HepG2 (cell line): ENCODE data around the gene PALM2AKAP2. TPM values are rescaled to one million over a fixed set of nuclear protein-coding genes. Genes with fewer than 3 reads are reported as not detected.

Source experiments
- ATF7 ChIP-seq, 2 experiments: fragments of 450-650 bp in 1 of 2; sonication (generic) in 1 of 2; formaldehyde crosslinking in 1 of 2; IDR thresholded peaks; 2 replicates each; pipeline versions ENCODE4 v1.4.0 to v1.6.1; 2016 to 2020; ENCODE audit warnings: antibody characterized with exemption in 1 of 2, mild to moderate bottlenecking in 1 of 2, missing genetic modification reagents in 1 of 2
- CREB1 ChIP-seq, 2 experiments: fragments of 450-650 bp in 1 of 2; IDR thresholded peaks; 2 replicates each; pipeline ENCODE4 v1.6.1; 2016 to 2017; ENCODE audit warnings: control low read depth in 1 of 2, mild to moderate bottlenecking in 1 of 2, missing compliant biosample characterization in 1 of 2, missing genetic modification characterization in 1 of 2
- FOSL2 ChIP-seq: sonication (generic); formaldehyde crosslinking; IDR thresholded peaks from 2 replicates; pipeline ENCODE4 v1.4.0; 2020; ENCODE audit warnings: missing genetic modification reagents
- FOXA3 ChIP-seq: IDR thresholded peaks from 2 replicates; pipeline ENCODE4 v1.6.1; 2016; ENCODE audit warnings: missing genetic modification reagents, missing compliant biosample characterization
- FOXO1 ChIP-seq: sonication (generic); formaldehyde crosslinking; IDR thresholded peaks from 2 replicates; pipeline ENCODE4 v1.4.0; 2020; ENCODE audit warnings: missing genetic modification reagents
- GABPB1 ChIP-seq: IDR thresholded peaks from 2 replicates; pipeline ENCODE4 v1.6.1; 2016; ENCODE audit warnings: mild to moderate bottlenecking, missing genetic modification reagents, moderate library complexity, missing compliant biosample characterization
- GATAD2A ChIP-seq: IDR thresholded peaks from 2 replicates; pipeline ENCODE4 v1.6.1; 2016
- NCOA2 ChIP-seq: sonication (generic); formaldehyde crosslinking; IDR thresholded peaks from 2 replicates; pipeline ENCODE4 v1.8.0; 2022; ENCODE audit warnings: inconsistent platforms
- NFYC ChIP-seq: IDR thresholded peaks from 2 replicates; pipeline ENCODE4 v1.6.1; 2016; ENCODE audit warnings: missing genetic modification reagents, missing compliant biosample characterization
- RXRB ChIP-seq: IDR thresholded peaks from 2 replicates; pipeline ENCODE4 v1.6.1; 2016; ENCODE audit warnings: borderline replicate concordance, missing genetic modification reagents, missing compliant biosample characterization
- SKI ChIP-seq: fragments of 450-650 bp; IDR thresholded peaks from one replicate; pipeline ENCODE4 v1.6.1; 2018; ENCODE audit warnings: mild to moderate bottlenecking; ENCODE audit not compliant: partially characterized antibody
- SMC3 ChIP-seq: IDR thresholded peaks from 2 replicates; pipeline ENCODE4 v1.6.1; 2011; ENCODE audit warnings: low read length, improper control_type of control experiment
- SP1 ChIP-seq, 2 experiments: fragments of 450-650 bp in 1 of 2; sonication (generic) in 1 of 2; formaldehyde crosslinking in 1 of 2; IDR thresholded peaks; 2 replicates each; pipeline versions ENCODE4 v1.4.0 to v1.6.1; 2016 to 2020; ENCODE audit warnings: missing genetic modification reagents in 1 of 2
- TCF7L2 ChIP-seq: IDR thresholded peaks from 2 replicates; pipeline ENCODE4 v1.6.1; 2011; ENCODE audit warnings: mild to moderate bottlenecking, low read depth, low read length, moderate library complexity
- ZBTB20 ChIP-seq: sonication (generic); formaldehyde crosslinking; IDR thresholded peaks from 2 replicates; pipeline ENCODE4 v1.8.1; 2023; ENCODE audit warnings: missing genetic modification reagents, low read depth, mild to moderate bottlenecking, borderline replicate concordance
- polyA plus RNA-seq, 8 experiments: library from polyadenylated mRNA; depleted of rRNA in 3 of 8; stranded (reverse) in 7 of 8; unstranded in 1 of 8; fragments of >200 nt; fragmentation: Illumina TruSeq in 4 of 8; extraction: Trizol in 4 of 8; gene quantifications; 2 replicates each; pipeline versions ENCODE4 v1.2.1 to v1.2.3, GENCODE V29; 2011 to 2016; ENCODE audit warnings: low read depth in 4 of 8, missing spikeins in 1 of 8, mixed read lengths in 1 of 8; ENCODE audit not compliant: insufficient read depth in 1 of 8
- total RNA-seq, 5 experiments: library from RNA; depleted of rRNA; stranded (reverse); fragments of >200 nt; fragmentation: Illumina TruSeq; extraction: Trizol; gene quantifications; 2 replicates each; pipeline ENCODE4 v1.2.3, GENCODE V29; 2016; ENCODE audit warnings: low read depth in 1 of 5
- TF ChIP-seq, protein P1 (sequence below): sonication (generic); formaldehyde crosslinking; IDR thresholded peaks from 2 replicates; pipeline ENCODE4 v1.5.0; 2020; ENCODE audit warnings: missing genetic modification reagents, mild to moderate bottlenecking, borderline replicate concordance
- TF ChIP-seq, protein P2 (sequence below): sonication (generic); formaldehyde crosslinking; IDR thresholded peaks from 2 replicates; pipeline ENCODE4 v1.4.0; 2020; ENCODE audit warnings: missing genetic modification reagents
- TF ChIP-seq, protein P3 (sequence below): sonication (generic); formaldehyde crosslinking; IDR thresholded peaks from 2 replicates; pipeline ENCODE4 v1.5.1; 2020; ENCODE audit warnings: mild to moderate bottlenecking, missing genetic modification reagents, borderline replicate concordance
- TF ChIP-seq, protein P4 (sequence below): IDR thresholded peaks from 2 replicates; pipeline ENCODE4 v1.6.1; 2016; ENCODE audit warnings: low read depth
- TF ChIP-seq, protein P5 (sequence below): fragments of 450-650 bp; IDR thresholded peaks from 2 replicates; pipeline ENCODE4 v1.6.1; 2016

Gene PALM2AKAP2
- total and polyA plus RNA-seq, 2 of the 13 experiments (the other 11 are each of a cell fraction or from before 2014, with no cell fraction given), result 0.25 to 1.8 TPM

DNA sequence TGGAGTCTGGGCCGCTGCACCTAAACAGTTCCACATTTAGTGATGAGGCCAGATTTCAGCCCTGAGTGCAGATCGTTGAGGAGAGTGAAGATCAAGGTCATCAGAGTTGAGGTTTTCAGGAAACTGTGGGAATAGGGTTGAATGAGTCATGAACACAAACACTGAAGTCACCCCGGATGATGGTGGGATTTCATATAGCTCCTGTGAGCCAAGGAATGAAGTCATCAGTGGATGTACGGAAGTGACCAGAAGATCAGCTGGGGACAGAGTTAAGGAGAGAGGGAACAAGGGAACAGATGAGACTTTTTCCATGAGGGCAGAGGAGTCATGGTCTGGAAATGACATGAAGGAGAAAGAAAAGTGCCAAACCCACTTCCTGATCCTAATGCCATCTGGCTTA lies 36.5 kb downstream of the PALM2AKAP2 start (continued):
- TF ChIP-seq, protein P1, sequence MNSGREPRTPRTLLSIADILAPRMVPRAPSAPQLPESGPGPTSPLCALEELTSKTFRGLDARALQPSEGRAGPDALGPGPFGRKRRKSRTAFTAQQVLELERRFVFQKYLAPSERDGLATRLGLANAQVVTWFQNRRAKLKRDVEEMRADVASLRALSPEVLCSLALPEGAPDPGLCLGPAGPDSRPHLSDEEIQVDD (CRISPR knock-in tag), result no peak
- 0 out of 2 replicates have a peak, but pooled peaks have one; percentile 1 for TF ChIP-seq SMC3
- peak; percentile 66; the same call in 1 of the 2 replicates for TF ChIP-seq FOXA3 (CRISPR knock-in tag)
- TF ChIP-seq ATF7 (IDR thresholded peaks at IDR 0.05), result peak; percentile 90
- no peak for TF ChIP-seq ATF7 (CRISPR knock-in tag; IDR thresholded peaks at IDR 0.05)
- TF ChIP-seq GATAD2A (CRISPR knock-in tag), result peak; percentile 77; the same call in 1 of the 2 replicates
- TF ChIP-seq, protein P2, sequence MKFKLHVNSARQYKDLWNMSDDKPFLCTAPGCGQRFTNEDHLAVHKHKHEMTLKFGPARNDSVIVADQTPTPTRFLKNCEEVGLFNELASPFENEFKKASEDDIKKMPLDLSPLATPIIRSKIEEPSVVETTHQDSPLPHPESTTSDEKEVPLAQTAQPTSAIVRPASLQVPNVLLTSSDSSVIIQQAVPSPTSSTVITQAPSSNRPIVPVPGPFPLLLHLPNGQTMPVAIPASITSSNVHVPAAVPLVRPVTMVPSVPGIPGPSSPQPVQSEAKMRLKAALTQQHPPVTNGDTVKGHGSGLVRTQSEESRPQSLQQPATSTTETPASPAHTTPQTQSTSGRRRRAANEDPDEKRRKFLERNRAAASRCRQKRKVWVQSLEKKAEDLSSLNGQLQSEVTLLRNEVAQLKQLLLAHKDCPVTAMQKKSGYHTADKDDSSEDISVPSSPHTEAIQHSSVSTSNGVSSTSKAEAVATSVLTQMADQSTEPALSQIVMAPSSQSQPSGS (CRISPR knock-in tag), result peak; percentile 45; the same call in 1 of the 2 replicates
- peak; percentile 57; the same call in 1 of the 2 replicates for TF ChIP-seq GABPB1
- no peak for TF ChIP-seq TCF7L2
- peak; percentile 78 for TF ChIP-seq CREB1 (IDR thresholded peaks at IDR 0.05)
- TF ChIP-seq CREB1 (CRISPR knock-in tag; IDR thresholded peaks at IDR 0.05), result peak; percentile 77
- no peak for TF ChIP-seq SP1 (IDR thresholded peaks at IDR 0.05)
- TF ChIP-seq SP1 (CRISPR knock-in tag; IDR thresholded peaks at IDR 0.05), result no peak
- TF ChIP-seq NCOA2 (CRISPR knock-in tag), result peak; percentile 19; the same call in 1 of the 2 replicates
- TF ChIP-seq, protein P3, sequence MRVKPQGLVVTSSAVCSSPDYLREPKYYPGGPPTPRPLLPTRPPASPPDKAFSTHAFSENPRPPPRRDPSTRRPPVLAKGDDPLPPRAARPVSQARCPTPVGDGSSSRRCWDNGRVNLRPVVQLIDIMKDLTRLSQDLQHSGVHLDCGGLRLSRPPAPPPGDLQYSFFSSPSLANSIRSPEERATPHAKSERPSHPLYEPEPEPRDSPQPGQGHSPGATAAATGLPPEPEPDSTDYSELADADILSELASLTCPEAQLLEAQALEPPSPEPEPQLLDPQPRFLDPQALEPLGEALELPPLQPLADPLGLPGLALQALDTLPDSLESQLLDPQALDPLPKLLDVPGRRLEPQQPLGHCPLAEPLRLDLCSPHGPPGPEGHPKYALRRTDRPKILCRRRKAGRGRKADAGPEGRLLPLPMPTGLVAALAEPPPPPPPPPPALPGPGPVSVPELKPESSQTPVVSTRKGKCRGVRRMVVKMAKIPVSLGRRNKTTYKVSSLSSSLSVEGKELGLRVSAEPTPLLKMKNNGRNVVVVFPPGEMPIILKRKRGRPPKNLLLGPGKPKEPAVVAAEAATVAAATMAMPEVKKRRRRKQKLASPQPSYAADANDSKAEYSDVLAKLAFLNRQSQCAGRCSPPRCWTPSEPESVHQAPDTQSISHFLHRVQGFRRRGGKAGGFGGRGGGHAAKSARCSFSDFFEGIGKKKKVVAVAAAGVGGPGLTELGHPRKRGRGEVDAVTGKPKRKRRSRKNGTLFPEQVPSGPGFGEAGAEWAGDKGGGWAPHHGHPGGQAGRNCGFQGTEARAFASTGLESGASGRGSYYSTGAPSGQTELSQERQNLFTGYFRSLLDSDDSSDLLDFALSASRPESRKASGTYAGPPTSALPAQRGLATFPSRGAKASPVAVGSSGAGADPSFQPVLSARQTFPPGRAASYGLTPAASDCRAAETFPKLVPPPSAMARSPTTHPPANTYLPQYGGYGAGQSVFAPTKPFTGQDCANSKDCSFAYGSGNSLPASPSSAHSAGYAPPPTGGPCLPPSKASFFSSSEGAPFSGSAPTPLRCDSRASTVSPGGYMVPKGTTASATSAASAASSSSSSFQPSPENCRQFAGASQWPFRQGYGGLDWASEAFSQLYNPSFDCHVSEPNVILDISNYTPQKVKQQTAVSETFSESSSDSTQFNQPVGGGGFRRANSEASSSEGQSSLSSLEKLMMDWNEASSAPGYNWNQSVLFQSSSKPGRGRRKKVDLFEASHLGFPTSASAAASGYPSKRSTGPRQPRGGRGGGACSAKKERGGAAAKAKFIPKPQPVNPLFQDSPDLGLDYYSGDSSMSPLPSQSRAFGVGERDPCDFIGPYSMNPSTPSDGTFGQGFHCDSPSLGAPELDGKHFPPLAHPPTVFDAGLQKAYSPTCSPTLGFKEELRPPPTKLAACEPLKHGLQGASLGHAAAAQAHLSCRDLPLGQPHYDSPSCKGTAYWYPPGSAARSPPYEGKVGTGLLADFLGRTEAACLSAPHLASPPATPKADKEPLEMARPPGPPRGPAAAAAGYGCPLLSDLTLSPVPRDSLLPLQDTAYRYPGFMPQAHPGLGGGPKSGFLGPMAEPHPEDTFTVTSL (CRISPR knock-in tag), result peak; percentile 53; the same call in 1 of the 2 replicates
- TF ChIP-seq, protein P4, sequence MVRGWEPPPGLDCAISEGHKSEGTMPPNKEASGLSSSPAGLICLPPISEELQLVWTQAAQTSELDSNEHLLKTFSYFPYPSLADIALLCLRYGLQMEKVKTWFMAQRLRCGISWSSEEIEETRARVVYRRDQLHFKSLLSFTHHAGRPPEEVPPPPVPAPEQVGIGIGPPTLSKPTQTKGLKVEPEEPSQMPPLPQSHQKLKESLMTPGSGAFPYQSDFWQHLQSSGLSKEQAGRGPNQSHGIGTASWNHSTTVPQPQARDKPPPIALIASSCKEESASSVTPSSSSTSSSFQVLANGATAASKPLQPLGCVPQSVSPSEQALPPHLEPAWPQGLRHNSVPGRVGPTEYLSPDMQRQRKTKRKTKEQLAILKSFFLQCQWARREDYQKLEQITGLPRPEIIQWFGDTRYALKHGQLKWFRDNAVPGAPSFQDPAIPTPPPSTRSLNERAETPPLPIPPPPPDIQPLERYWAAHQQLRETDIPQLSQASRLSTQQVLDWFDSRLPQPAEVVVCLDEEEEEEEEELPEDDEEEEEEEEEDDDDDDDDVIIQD (CRISPR knock-in tag), result peak; percentile 34; the same call in 1 of the 2 replicates
- peak; percentile 47; the same call in 1 of the 2 replicates for TF ChIP-seq ZBTB20
- peak; percentile 98 for TF ChIP-seq FOSL2 (CRISPR knock-in tag)
- TF ChIP-seq, protein P5, sequence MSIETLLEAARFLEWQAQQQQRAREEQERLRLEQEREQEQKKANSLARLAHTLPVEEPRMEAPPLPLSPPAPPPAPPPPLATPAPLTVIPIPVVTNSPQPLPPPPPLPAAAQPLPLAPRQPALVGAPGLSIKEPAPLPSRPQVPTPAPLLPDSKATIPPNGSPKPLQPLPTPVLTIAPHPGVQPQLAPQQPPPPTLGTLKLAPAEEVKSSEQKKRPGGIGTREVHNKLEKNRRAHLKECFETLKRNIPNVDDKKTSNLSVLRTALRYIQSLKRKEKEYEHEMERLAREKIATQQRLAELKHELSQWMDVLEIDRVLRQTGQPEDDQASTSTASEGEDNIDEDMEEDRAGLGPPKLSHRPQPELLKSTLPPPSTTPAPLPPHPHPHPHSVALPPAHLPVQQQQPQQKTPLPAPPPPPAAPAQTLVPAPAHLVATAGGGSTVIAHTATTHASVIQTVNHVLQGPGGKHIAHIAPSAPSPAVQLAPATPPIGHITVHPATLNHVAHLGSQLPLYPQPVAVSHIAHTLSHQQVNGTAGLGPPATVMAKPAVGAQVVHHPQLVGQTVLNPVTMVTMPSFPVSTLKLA, result no peak
- peak; percentile 80 for TF ChIP-seq SKI
- peak; percentile 11; the same call in 1 of the 2 replicates for TF ChIP-seq FOXO1
- no peak for TF ChIP-seq NFYC (CRISPR knock-in tag)
- peak; percentile 76 for TF ChIP-seq RXRB (CRISPR knock-in tag)
